ENCODE measurements around the gene STK32C.

DNA sequence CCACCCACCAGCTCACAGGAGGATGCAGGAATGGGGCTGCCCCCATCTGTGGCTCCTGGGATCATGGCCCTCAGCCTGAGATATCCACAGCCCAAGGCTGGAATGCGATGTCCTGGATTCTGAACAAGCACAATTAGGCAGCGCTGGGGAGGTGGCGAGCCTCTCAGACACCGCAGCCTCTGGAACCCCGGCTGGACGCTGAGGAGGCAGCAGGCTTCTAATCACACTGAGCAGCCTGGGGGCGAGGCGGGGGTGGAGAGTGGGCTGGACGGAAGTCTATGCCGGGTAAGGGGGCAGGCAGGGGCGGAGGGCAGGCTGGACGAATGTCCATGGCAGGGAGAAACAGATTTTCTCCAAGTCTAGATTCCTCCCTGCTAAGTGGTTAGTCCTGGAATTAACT lies 64.6 kb downstream of the STK32C start:
- TF ChIP-seq POLR2A (IDR thresholded peaks at IDR 0.05), result no peak
- TF ChIP-seq, protein P1, sequence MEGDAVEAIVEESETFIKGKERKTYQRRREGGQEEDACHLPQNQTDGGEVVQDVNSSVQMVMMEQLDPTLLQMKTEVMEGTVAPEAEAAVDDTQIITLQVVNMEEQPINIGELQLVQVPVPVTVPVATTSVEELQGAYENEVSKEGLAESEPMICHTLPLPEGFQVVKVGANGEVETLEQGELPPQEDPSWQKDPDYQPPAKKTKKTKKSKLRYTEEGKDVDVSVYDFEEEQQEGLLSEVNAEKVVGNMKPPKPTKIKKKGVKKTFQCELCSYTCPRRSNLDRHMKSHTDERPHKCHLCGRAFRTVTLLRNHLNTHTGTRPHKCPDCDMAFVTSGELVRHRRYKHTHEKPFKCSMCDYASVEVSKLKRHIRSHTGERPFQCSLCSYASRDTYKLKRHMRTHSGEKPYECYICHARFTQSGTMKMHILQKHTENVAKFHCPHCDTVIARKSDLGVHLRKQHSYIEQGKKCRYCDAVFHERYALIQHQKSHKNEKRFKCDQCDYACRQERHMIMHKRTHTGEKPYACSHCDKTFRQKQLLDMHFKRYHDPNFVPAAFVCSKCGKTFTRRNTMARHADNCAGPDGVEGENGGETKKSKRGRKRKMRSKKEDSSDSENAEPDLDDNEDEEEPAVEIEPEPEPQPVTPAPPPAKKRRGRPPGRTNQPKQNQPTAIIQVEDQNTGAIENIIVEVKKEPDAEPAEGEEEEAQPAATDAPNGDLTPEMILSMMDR (IDR thresholded peaks at IDR 0.05 in 4 of 5, conservative IDR thresholded peaks at IDR 0.05 in 1 of 5), result no peak

All from gastrocnemius medialis (tissue), 4 donors.